HG02938 (cell line): ENCODE results near the gene PKP3.
"Not testable (repeated sequence)": the region's sequence is repeated elsewhere in the genome, so short reads cannot be mapped to it uniquely, and the experiment has no call there.

Experiments used
- ATAC-seq: cut with Tn5 transposase; IDR thresholded peaks from one replicate; pipeline ENCODE4 v1.9.1; 2021; ENCODE audit warnings: mild to moderate bottlenecking, moderate library complexity; ENCODE audit not compliant: unreplicated experiment

Gene PKP3

GRCh38 chr11:362642-363442, 31.2 kb upstream of the PKP3 start:
- no peak for ATAC-seq

DNA sequence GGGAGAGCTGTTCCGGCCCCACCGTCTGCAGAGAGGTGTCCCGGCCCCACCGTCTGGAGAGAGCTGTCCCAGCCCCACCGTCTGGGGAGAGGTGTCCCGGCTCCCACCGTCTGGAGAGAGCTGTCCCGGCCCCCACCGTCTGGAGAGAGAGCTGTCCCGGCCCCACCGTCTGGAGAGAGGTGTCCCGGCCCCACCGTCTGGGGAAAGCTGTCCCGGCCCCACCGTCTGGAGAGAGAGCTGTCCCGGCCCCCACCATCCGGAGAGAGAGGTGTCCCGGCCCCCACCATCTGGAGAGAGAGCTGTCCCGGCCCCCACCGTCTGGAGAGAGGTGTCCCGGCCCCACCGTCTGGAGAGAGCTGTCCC, 30.6 kb upstream of the PKP3 start:
- not testable (repeated sequence) for ATAC-seq

DNA sequence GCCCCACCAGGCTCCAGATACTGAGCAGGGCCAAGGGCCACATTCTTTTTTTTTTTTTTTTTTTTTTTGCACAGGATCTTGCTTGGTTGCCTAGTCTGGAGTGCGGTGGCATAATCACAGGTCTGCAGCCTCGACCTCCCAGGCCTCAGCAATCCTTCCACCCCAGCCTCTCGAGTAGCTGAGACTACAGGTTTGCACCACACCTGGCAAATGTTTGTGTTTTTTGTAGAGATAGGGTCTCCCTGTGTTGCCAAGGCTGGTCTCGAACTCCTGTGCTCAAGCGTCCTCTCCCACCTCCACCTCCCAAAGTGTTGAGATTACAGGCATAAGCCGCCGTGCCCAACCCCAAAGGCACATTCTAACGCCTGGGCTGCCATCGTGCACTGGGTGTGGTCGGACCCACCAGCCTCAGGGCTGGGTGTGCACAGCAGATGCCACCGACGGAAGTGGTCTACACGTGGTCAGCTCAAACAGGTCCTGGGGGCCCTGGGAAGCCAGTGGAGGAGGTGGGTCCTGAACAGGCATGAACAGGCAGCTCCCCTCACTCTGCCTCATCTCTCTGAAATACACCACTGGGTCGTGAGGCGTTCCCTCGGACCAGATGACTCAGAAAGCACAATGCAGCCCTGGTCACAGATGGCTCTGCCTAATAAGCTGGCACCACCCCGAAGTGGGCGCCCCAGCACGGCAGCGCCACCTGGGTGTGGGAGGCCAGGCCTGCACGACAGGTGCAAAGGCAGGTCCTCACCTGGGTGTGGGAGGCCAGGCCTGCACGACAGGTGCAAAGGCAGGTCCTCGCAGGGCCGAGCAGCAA, 29.9 kb upstream of the PKP3 start:
- no peak for ATAC-seq

DNA sequence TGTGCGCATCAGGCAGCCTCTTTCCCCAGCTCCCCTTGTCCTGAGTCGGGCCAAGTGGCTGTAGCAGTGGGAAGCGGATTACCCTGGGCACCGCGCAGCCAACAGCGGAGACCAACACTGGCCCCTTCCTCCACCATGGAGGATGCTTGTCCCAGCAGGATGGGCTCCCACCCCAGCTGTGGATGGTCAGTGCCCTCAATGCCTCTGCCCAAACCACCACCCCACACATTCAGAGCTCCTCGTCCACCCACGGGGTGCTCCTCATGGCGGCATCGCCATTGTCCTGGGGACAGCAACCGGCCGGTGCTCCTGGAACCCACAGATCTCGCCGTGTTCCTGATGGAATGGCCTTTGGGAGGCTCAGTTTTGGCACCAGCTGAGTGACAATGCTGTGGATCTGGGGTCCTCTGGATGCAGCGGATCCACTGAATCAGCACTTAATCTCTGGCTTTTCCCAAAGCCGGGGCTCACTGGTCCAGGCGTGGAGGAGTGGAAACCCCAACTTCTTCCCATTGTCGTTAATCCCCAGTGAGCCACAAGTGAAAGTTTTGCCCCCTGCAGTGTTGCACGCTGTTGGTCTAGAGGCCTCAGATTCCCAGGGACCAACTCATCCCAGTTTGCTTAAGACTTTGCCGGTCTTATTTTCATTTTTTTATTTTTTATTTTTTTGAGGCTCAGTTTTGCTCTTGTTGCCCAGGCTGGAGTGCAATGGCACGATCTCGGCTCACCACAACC, 28.9 kb upstream of the PKP3 start:
- no peak for ATAC-seq

DNA sequence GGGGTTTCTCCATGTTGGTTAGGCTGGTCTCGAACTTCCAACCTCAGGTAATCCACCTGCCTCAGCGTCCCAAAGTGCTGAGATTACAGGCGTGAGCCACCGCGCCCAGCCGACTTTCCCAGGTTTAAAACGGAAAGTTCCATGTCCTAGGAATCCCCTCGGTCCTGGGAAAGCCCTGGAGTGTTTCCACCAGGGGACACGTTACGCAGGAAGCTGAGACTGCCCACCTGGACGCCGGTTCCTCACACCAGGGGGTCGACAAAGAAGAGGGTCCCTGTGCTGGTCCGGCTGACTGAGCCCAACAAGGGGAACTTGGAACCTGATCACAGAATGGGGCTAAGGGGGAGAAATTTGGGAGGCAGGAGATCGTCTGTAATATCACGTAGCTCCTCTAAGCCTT, 28.2 kb upstream of the PKP3 start:
- no peak for ATAC-seq

GRCh38 chr11:367956-368413, 26.0 kb upstream of the PKP3 start:
- ATAC-seq: no peak

GRCh38 chr11:368414-369335, 25.3 kb upstream of the PKP3 start:
- no peak for ATAC-seq

- no peak for ATAC-seq
These were observed 24.5 kb upstream of the PKP3 start, which contains the start of gene B4GALNT4 for GRCh38 chr11:369336-370018. TSS of gene B4GALNT4 (plus strand) at chr11:369499. CDS start at chr11:369804, 305 bp downstream.

DNA sequence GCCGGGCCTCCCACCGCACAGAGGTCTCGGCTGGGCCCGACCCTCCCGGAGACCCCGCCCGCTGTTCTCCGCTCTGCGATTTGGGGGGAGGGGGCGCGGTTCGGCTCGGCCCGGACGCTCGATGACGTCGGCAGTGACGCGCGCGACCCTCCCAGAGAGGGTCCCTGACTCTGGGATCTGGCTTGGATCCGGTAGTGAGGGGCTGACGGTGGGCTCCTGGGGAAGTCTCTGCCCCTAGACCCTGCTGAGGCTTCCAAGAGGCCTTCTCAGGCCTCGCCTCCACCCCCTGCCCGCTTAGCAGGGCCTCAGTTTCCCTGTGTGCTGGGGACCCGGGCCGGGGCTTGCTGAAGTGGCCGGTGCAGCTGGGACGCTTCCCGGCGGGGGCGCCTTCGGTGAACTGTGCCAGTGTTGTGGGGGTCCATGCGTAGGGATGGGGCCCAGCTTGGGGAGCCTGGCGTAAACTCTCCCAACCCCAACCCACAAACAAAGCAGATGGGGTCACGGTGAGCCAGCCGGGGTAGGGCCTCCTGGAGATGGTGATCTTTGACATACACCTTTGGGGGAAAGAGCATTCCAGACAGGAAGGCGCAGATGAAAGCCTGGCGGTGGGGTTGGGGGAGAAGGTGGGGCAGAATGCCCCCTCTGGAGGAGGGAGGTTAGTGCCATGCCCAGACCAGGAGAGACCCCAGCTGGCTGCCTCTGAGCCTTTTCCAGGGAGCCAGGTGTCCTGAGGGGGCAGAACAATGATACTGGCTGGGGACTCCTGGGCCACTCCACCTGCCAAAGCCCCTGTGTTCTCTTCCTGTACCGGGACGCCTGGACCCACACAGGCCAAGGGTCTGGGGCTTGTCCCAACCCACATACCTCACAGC, 23.7 kb upstream of the PKP3 start:
- no peak for ATAC-seq

DNA sequence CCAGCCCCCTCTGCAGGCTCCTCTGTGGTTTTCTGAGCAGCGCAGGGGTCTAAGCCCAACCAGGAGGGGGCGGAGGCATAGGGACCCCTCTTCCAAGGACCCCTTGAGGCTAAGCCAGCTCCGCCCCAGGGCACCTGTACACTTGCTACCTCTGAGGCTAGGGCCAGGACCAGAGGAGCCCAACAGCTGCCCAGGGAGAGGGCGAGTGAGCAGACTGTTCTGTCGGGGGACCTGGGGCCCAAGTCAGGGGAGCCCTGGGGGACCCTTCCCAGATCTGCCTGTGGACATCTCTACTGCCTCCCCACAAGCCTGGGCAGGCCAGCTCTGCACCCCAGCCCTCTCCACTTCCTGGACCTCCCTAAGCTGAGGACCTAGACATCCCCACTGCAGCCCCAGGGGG, 23.0 kb upstream of the PKP3 start:
- no peak for ATAC-seq

- ATAC-seq: no peak
These were observed 22.1 kb upstream of the PKP3 start for GRCh38 chr11:371716-372590.

- no peak for ATAC-seq
These were observed 20.9 kb upstream of the PKP3 start for GRCh38 chr11:372809-373715.

DNA sequence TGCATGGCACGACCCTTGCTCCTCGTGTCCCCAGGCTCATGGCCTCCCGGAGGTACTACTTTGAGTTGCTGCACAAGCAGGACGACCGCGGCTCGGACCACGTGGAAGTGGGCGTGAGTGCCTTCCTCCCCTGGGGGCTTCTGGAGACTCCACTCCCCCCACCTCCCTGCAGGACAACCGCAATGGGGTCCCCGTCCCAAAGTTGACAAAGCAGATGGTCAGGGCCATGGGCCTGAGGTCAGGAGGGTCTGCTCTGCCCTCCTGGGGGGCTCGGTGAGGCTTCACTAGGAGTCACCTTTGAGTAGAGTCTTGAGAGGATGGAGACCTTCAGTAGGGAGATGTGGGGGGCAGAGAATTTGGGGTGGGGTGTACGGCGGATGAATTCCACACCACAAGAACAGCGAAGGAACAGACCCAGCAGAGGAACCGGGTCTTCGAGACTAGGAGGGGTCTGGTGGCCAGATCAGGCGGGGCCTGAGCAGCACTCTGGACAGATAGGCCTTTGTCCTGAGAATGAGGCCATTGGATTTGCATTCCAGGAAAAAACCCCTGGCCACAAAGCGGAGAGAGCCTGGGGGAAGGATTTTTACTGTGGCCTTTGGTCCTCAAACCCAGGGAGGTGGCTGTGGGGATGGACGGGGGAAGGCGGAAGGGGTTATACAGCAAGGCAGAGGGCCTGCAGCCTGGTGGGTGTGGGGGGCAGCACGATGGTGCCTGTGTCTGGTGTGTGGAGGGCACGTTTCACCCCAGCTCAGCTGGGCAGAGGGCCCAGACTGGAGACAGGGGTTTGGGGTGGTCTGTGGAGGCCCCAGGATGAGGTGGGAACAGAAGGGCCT, 20.1 kb upstream of the PKP3 start:
- ATAC-seq: no peak

GRCh38 chr11:375065-376025, 18.7 kb upstream of the PKP3 start:
- no peak for ATAC-seq
